GM18526 (cell line): ENCODE results near the gene RGS6.

Experiments used
- POLR2A ChIP-seq: IDR thresholded peaks from 3 replicates; pipeline ENCODE4 v1.6.1; 2011; ENCODE audit not compliant: insufficient read length; ENCODE audit errors: extremely low read depth

RGS6 gene

DNA sequence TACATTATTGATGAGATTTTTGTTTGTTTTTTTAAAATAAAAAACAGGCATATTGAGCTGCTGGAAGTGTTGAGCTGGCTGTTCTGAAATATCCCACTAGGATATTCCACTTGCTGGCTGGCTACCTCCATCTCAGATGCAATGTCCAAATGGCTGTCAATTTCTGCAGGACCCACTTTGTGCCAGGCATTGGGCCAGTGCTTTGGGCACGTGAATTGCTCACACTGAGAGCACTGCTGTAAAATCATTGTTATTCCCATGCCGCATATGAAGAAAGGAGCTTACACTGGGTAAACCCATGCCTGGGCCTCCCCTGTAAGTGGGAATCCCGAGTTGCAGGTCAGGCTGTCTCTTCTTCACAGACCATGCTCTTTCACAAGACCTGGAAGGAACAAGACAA, 56.7 kb downstream of the RGS6 start:
- no peak for TF ChIP-seq POLR2A

DNA sequence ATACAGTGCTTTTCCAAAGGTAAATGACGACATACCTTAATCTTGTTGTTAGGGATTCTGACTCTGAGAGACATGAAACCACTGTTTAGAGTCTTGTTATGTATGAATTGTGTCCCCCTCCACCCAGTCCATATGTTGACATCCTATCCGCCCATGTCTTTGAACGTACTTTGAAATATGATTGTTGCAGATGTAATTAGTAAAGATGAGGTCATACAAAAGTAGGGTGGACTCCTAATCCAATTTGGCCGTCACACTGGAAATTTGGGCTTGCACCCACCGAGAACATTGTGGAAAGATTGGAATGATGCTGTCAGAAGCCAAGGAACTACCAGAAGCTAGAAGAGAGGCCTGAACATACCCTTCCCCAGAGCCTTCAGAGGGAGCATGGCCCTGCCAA, 62.2 kb downstream of the RGS6 start:
- TF ChIP-seq POLR2A: no peak

- TF ChIP-seq POLR2A: no peak
Observed at GRCh38 chr14:71995741-71996140, 63.5 kb downstream of the RGS6 start.

- no peak for TF ChIP-seq POLR2A
Observed at GRCh38 chr14:71996610-71997009, 64.4 kb downstream of the RGS6 start.

GRCh38 chr14:72000907-72001306, 68.7 kb downstream of the RGS6 start:
- TF ChIP-seq POLR2A: no peak

DNA sequence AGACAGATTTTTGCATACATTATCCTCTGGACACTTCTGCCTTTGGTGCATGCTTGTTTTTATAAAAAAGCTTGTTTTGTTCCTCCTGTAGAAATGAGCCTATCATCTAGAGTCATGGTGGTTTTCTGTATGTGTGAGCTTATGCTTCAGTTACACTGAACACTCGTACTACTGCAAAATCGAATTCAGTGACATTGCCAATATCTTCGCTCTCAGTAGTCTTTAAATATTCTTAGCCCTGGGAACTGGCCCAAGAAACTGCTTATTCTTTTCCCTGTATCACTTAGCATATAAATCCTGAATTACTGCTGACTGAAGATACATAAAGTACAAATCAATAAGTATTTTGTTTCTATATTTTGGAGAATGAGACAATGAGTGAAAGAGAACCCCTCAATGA, 70.5 kb downstream of the RGS6 start:
- TF ChIP-seq POLR2A: no peak

- TF ChIP-seq POLR2A: no peak
Observed at GRCh38 chr14:72008666-72009065, 76.4 kb downstream of the RGS6 start.

GRCh38 chr14:72010474-72010873, 78.2 kb downstream of the RGS6 start:
- TF ChIP-seq POLR2A: no peak

DNA sequence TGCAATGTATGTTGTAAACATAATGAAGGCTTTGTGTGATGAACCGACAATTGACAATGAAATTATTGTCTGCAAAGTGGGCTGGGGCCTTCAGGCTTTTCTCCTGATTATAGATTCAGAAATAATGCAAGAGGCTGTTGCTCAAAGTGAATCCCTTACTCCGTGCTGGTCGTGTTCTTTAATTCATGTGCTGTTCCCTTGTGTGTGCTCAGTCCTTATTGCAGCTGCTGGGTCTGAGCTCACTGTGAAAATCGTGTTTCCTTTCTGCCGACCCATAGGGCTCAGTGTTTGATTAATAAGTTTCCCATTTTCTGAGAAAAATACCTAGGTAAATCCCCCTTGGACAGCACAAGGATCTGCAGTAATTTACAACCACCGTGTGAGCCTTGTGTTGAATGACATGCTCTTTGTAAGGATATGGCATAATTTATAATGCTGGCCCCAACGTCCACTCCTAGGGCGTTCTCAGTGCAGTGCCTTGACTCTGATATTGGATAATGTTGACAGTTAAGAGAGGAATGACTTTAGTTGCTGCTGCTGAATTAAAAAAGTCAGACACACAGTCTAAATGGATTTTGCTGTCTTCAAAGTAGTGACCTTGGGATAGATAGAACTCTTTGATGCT, 81.6 kb downstream of the RGS6 start:
- no peak for TF ChIP-seq POLR2A

- no peak for TF ChIP-seq POLR2A
Observed at GRCh38 chr14:72014486-72014885, 82.3 kb downstream of the RGS6 start.

DNA sequence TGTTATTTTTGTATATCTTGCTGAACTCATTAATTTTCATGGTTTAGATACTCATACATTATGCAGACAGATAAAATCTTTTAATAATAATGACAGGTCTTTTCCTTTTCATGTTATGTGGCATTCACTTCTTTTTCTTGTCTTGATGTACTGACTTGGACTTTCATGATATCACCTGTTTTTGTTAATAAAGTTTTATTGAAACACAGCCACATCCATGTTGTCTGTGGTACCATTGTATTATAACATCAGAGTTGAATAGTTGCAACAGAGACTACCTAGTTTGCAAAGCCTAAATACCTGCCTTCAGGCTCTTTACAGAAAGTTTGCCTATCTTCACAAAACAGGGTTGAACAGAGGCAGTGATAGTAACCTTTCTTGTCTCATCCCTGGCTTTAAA, 85.1 kb downstream of the RGS6 start:
- no peak for TF ChIP-seq POLR2A

DNA sequence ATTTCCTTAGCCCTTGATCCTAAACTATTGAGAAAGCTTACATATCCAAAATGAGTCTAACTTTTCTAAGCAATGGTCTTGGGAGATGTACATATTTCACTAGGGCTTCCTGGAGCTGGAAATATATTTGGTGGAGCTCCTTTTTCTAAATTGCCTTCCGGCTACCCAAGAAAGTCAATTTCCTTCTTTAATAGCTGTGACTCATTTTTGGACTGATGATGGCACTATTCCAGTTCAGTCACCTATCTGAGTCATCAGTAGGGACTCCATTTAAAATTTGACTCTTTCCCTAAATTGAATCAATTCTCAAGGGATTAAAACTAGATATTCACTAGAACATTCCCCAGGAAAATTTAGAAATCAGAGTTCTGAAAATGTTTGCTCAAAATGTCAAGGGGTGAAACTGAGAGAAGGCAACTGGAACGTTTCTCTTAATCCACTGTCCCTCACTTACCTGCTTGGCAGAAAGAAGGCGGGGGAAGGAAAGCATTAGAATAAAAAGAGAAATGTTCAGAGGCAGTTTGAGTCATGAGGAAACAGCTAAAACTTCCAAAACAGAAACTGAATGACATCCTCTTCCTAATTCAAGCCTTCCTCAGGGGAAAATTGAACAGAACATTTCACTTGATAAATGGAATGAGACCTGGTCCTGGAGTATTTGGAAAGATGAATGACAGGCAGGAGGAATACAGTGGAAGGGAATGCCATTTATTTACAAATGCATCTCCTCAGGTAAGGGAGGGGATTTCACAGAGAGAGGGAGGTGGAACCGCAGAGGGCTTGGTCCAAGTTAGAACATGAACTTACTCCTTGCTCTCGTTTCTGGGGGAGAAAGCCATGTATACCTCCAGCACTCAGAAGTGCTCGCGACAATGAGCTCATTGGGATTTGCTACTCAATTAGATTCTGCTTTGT, 91.2 kb downstream of the RGS6 start:
- TF ChIP-seq POLR2A: no peak

DNA sequence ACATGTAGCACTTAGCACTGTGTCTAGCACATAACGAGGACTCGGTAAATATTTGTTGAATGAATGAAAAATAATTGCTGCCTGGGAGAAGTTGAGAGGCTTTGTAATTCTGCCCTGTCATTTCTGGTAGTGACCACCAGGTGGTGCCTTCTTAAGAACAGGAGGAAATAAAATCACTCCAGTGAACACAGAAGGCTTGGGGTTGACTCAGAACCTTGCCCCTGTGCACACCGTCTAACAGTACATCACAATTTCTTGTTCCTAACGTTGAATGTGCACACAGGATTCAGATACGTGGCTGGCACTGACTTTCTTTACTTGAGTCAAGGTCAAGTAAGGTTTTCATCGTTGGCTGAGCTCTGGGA, 91.8 kb downstream of the RGS6 start:
- TF ChIP-seq POLR2A: no peak

DNA sequence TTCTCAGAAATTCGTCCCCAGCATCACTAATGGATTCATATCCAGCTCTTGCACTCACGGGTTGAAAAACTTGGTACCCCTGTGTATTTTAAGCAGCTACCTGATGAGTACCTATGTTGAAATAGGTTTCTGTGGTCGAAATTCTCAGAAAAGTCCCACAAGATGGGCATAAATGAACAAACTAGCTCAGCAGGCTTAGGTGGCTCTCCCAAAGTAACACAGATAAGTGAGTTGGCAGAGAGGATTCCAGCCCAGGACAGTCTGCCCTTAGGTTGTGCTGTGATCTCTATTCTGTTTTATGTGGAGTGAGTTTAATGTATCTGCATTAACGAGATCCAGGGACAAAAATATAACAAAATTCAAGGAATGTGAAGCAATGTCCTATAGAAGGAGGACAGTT, 92.3 kb downstream of the RGS6 start:
- no peak for TF ChIP-seq POLR2A

GRCh38 chr14:72026536-72026935, 94.3 kb downstream of the RGS6 start:
- TF ChIP-seq POLR2A: no peak

GRCh38 chr14:72027061-72027460, 94.8 kb downstream of the RGS6 start:
- TF ChIP-seq POLR2A: no peak

- no peak for TF ChIP-seq POLR2A
Observed at GRCh38 chr14:72033365-72033764, 101.1 kb downstream of the RGS6 start.
